ENCODE results near the gene FHIT. TPM values are rescaled to one million over a fixed set of nuclear protein-coding genes. Genes with fewer than 3 reads are reported as not detected.

The FHIT gene
- total and polyA plus RNA-seq, 4 donors = 2.1 to 14.7 (median 6.6) TPM

GRCh38 chr3:60076331-60076730, 1174.9 kb downstream of the FHIT start (continued):
- TF ChIP-seq, protein P1, sequence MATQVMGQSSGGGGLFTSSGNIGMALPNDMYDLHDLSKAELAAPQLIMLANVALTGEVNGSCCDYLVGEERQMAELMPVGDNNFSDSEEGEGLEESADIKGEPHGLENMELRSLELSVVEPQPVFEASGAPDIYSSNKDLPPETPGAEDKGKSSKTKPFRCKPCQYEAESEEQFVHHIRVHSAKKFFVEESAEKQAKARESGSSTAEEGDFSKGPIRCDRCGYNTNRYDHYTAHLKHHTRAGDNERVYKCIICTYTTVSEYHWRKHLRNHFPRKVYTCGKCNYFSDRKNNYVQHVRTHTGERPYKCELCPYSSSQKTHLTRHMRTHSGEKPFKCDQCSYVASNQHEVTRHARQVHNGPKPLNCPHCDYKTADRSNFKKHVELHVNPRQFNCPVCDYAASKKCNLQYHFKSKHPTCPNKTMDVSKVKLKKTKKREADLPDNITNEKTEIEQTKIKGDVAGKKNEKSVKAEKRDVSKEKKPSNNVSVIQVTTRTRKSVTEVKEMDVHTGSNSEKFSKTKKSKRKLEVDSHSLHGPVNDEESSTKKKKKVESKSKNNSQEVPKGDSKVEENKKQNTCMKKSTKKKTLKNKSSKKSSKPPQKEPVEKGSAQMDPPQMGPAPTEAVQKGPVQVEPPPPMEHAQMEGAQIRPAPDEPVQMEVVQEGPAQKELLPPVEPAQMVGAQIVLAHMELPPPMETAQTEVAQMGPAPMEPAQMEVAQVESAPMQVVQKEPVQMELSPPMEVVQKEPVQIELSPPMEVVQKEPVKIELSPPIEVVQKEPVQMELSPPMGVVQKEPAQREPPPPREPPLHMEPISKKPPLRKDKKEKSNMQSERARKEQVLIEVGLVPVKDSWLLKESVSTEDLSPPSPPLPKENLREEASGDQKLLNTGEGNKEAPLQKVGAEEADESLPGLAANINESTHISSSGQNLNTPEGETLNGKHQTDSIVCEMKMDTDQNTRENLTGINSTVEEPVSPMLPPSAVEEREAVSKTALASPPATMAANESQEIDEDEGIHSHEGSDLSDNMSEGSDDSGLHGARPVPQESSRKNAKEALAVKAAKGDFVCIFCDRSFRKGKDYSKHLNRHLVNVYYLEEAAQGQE (IDR thresholded peaks at IDR 0.05) = no peak
- TF ChIP-seq MAX (IDR thresholded peaks at IDR 0.05) (no peak), HNF4A (conservative IDR thresholded peaks at IDR 0.05) (no peak)

- TF ChIP-seq FOXA1 (IDR thresholded peaks at IDR 0.05) = no peak
- TF ChIP-seq JUND (IDR thresholded peaks at IDR 0.05) = no peak
- TF ChIP-seq, protein P2, sequence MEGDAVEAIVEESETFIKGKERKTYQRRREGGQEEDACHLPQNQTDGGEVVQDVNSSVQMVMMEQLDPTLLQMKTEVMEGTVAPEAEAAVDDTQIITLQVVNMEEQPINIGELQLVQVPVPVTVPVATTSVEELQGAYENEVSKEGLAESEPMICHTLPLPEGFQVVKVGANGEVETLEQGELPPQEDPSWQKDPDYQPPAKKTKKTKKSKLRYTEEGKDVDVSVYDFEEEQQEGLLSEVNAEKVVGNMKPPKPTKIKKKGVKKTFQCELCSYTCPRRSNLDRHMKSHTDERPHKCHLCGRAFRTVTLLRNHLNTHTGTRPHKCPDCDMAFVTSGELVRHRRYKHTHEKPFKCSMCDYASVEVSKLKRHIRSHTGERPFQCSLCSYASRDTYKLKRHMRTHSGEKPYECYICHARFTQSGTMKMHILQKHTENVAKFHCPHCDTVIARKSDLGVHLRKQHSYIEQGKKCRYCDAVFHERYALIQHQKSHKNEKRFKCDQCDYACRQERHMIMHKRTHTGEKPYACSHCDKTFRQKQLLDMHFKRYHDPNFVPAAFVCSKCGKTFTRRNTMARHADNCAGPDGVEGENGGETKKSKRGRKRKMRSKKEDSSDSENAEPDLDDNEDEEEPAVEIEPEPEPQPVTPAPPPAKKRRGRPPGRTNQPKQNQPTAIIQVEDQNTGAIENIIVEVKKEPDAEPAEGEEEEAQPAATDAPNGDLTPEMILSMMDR (IDR thresholded peaks at IDR 0.05; ENCODE audit: low read depth, low read length, missing input control) = no peak
- Histone ChIP-seq H3K9me3 (ENCODE audit: control insufficient read depth in 4 of 4, low read length in 3 of 4) (no peaks in the 10 kb centered on the region), H3K4me3 (ENCODE audit: low read depth in 1 of 3, low read length in 3 of 3) (no peak overlapping the region), H3K27me3 (ENCODE audit: control insufficient read depth in 4 of 4, insufficient read depth in 4 of 4, low read length in 3 of 4) (no peaks in the 10 kb centered on the region), H3K4me1 (ENCODE audit: control insufficient read depth in 4 of 4, insufficient read depth in 4 of 4, low read length in 3 of 4) (no peaks in the 10 kb centered on the region), H3K27ac (ENCODE audit: low read depth in 1 of 2, low read length in 2 of 2) (no peak overlapping the region), H3K36me3 (ENCODE audit: control insufficient read depth in 4 of 4, insufficient read depth in 3 of 4, low read depth in 1 of 4, low read length in 3 of 4) (no peaks in the 10 kb centered on the region), H3K9ac (ENCODE audit: low read depth in 1 of 2, low read length in 2 of 2) (no peak overlapping the region)
- no peak for DNase-seq (ENCODE audit: low spot score)
Measured at GRCh38 chr3:60073942-60074341, 1177.3 kb downstream of the FHIT start.

- Histone ChIP-seq H3K4me3 (ENCODE audit: low read depth in 1 of 3, low read length in 3 of 3) (no peak overlapping the region), H3K4me1 (ENCODE audit: control insufficient read depth in 4 of 4, insufficient read depth in 4 of 4, low read length in 3 of 4) (no peaks in the 10 kb centered on the region), H3K27me3 (ENCODE audit: control insufficient read depth in 4 of 4, insufficient read depth in 4 of 4, low read length in 3 of 4) (no peaks in the 10 kb centered on the region), H3K27ac (ENCODE audit: low read depth in 1 of 2, low read length in 2 of 2) (no peak overlapping the region), H3K36me3 (ENCODE audit: control insufficient read depth in 4 of 4, insufficient read depth in 3 of 4, low read depth in 1 of 4, low read length in 3 of 4) (no peaks in the 10 kb centered on the region), H3K9me3 (ENCODE audit: control insufficient read depth in 4 of 4, low read length in 3 of 4) (no peaks in the 10 kb centered on the region), H3K9ac (ENCODE audit: low read depth in 1 of 2, low read length in 2 of 2) (no peak overlapping the region)
- WGBS = 86% methylated on average over 4 of the region's 4 CpGs
- DNase-seq (ENCODE audit: low spot score) = no peak
- TF ChIP-seq RXRA (IDR thresholded peaks at IDR 0.05) = no peak
- no peak for TF ChIP-seq EGR1 (IDR thresholded peaks at IDR 0.05; ENCODE audit: low read depth in 2 of 2)
- no peak for TF ChIP-seq HNF4G (IDR thresholded peaks at IDR 0.05)
Measured at GRCh38 chr3:60073228-60073627, 1178.0 kb downstream of the FHIT start.

- H3K27ac ChIP-seq (ENCODE audit: low read depth in 1 of 2, low read length in 2 of 2) = no peak overlapping the region
- no peak for TF ChIP-seq JUND (IDR thresholded peaks at IDR 0.05)
- TF ChIP-seq YY1 (IDR thresholded peaks at IDR 0.05) = no peak
- TF ChIP-seq EGR1 (IDR thresholded peaks at IDR 0.05; ENCODE audit: low read depth in 2 of 2) = no peak
- no peak for TF ChIP-seq TAF1 (conservative IDR thresholded peaks at IDR 0.05)
- no peak for TF ChIP-seq RAD21 (IDR thresholded peaks at IDR 0.05)
- no peak for TF ChIP-seq ZBTB33 (IDR thresholded peaks at IDR 0.05)
- TF ChIP-seq MAX (IDR thresholded peaks at IDR 0.05) = no peak
- no peak for TF ChIP-seq NR2F2 (IDR thresholded peaks at IDR 0.05)
- TF ChIP-seq FOXA1 (IDR thresholded peaks at IDR 0.05) = no peak
- no peak for TF ChIP-seq RXRA (IDR thresholded peaks at IDR 0.05)
- TF ChIP-seq ATF3 (IDR thresholded peaks at IDR 0.05) = no peak
- no peak for TF ChIP-seq FOXA2 (IDR thresholded peaks at IDR 0.05)
- TF ChIP-seq, protein P2 (IDR thresholded peaks at IDR 0.05; ENCODE audit: low read depth, low read length, missing input control) = no peak
- no peak for TF ChIP-seq HNF4G (IDR thresholded peaks at IDR 0.05)
- TF ChIP-seq HNF4A (conservative IDR thresholded peaks at IDR 0.05) = no peak
Measured at GRCh38 chr3:60070366-60070765, 1180.9 kb downstream of the FHIT start.

More at GRCh38 chr3:60070366-60070765, 1180.9 kb downstream of the FHIT start:
- Histone ChIP-seq H3K27me3 (ENCODE audit: control insufficient read depth in 4 of 4, insufficient read depth in 4 of 4, low read length in 3 of 4) (no peaks in the 10 kb centered on the region), H3K36me3 (ENCODE audit: control insufficient read depth in 4 of 4, insufficient read depth in 3 of 4, low read depth in 1 of 4, low read length in 3 of 4) (no peaks in the 10 kb centered on the region), H3K4me1 (ENCODE audit: control insufficient read depth in 4 of 4, insufficient read depth in 4 of 4, low read length in 3 of 4) (no peaks in the 10 kb centered on the region), H3K4me3 (ENCODE audit: low read depth in 1 of 3, low read length in 3 of 3) (no peak overlapping the region), H3K9ac (ENCODE audit: low read depth in 1 of 2, low read length in 2 of 2) (no peak overlapping the region), H3K9me3 (ENCODE audit: control insufficient read depth in 4 of 4, low read length in 3 of 4) (no peaks in the 10 kb centered on the region)
- 89% methylated on average over 3 of the region's 3 CpGs for WGBS
- no peak for DNase-seq (ENCODE audit: low spot score)

Measured in liver (tissue), 9 donors.